GM23338 (cell line): ENCODE data around the gene SLC2A8.
A peak's percentile ranks its signal among the peaks of the same experiment; 100 is the strongest.

Source experiments
- EZH2 ChIP-seq: fragments of 200-600 bp; sonication (generic); IDR thresholded peaks from one replicate; pipeline ENCODE4 v1.8.0; 2017; ENCODE audit warnings: antibody characterized with exemption, mild to moderate bottlenecking, low read depth; ENCODE audit not compliant: unreplicated experiment
- EZH2phosphoT487 ChIP-seq: fragments of 200-600 bp; sonication (generic); IDR thresholded peaks from one replicate; pipeline ENCODE4 v1.8.1; 2018; ENCODE audit warnings: antibody characterized with exemption; ENCODE audit not compliant: unreplicated experiment
- STAT1 ChIP-seq: IDR thresholded peaks from one replicate; pipeline ENCODE4 v1.6.1; 2016; ENCODE audit warnings: antibody characterized with exemption; ENCODE audit not compliant: unreplicated experiment
- TF ChIP-seq, protein P1 (sequence below), 2 experiments: fragments of 200-600 bp in 1 of 2; sonication (generic) in 1 of 2; conservative IDR thresholded peaks; 2 replicates each; pipeline versions ENCODE4 v1.5.1 to v1.6.1; 2016 to 2017; ENCODE audit warnings: antibody characterized with exemption in 2 of 2, low read depth in 2 of 2, mild to moderate bottlenecking in 2 of 2, moderate library complexity in 1 of 2
- TF ChIP-seq, protein P2 (sequence below): IDR thresholded peaks from one replicate; pipeline ENCODE4 v1.6.1; 2018; ENCODE audit warnings: antibody characterized with exemption; ENCODE audit not compliant: unreplicated experiment

DNA sequence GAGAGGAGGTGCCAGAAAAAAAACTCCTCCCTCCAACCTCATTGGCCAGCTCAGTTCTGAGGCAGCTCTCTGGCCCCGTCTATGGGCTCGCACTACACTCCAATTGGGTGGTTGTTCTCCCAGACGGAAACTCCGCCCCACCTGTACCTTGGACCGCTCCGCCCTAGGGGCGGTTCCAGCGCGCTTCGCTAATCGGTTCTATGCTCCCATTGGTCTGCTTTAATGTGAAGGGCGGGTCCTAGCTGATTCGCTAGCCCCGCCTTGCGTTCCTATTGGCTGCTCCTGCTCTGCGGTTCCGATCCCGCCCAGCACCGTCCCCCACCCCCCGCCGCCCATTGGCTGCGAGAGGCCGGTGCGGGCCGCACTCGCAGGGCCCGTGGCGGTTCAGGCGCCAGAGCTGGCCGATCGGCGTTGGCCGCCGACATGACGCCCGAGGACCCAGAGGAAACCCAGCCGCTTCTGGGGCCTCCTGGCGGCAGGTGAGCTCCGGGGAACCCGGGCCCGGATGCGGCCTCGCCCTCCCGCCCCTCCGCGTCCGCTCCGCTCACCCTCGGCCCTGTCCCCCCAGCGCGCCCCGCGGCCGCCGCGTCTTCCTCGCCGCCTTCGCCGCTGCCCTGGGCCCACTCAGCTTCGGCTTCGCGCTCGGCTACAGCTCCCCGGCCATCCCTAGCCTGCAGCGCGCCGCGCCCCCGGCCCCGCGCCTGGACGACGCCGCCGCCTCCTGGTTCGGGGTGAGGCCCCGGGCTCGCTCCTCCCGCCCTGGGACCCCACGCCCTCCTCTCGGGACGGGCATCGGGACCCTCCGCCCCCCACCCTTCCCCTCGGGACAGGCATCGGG lies at the start of gene SLC2A8:
- TF ChIP-seq, protein P1, sequence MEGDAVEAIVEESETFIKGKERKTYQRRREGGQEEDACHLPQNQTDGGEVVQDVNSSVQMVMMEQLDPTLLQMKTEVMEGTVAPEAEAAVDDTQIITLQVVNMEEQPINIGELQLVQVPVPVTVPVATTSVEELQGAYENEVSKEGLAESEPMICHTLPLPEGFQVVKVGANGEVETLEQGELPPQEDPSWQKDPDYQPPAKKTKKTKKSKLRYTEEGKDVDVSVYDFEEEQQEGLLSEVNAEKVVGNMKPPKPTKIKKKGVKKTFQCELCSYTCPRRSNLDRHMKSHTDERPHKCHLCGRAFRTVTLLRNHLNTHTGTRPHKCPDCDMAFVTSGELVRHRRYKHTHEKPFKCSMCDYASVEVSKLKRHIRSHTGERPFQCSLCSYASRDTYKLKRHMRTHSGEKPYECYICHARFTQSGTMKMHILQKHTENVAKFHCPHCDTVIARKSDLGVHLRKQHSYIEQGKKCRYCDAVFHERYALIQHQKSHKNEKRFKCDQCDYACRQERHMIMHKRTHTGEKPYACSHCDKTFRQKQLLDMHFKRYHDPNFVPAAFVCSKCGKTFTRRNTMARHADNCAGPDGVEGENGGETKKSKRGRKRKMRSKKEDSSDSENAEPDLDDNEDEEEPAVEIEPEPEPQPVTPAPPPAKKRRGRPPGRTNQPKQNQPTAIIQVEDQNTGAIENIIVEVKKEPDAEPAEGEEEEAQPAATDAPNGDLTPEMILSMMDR (conservative IDR thresholded peaks at IDR 0.05; ENCODE audit: low read depth in 2 of 2): peak in 1 of 2 experiments; percentile 10; a peak in 1 of 4 replicates
- TF ChIP-seq EZH2 (no peak), STAT1 (no peak), EZH2phosphoT487 (no peak)
- TF ChIP-seq, protein P2, sequence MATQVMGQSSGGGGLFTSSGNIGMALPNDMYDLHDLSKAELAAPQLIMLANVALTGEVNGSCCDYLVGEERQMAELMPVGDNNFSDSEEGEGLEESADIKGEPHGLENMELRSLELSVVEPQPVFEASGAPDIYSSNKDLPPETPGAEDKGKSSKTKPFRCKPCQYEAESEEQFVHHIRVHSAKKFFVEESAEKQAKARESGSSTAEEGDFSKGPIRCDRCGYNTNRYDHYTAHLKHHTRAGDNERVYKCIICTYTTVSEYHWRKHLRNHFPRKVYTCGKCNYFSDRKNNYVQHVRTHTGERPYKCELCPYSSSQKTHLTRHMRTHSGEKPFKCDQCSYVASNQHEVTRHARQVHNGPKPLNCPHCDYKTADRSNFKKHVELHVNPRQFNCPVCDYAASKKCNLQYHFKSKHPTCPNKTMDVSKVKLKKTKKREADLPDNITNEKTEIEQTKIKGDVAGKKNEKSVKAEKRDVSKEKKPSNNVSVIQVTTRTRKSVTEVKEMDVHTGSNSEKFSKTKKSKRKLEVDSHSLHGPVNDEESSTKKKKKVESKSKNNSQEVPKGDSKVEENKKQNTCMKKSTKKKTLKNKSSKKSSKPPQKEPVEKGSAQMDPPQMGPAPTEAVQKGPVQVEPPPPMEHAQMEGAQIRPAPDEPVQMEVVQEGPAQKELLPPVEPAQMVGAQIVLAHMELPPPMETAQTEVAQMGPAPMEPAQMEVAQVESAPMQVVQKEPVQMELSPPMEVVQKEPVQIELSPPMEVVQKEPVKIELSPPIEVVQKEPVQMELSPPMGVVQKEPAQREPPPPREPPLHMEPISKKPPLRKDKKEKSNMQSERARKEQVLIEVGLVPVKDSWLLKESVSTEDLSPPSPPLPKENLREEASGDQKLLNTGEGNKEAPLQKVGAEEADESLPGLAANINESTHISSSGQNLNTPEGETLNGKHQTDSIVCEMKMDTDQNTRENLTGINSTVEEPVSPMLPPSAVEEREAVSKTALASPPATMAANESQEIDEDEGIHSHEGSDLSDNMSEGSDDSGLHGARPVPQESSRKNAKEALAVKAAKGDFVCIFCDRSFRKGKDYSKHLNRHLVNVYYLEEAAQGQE: no peak
